D341Med (cell line): Measurements from ENCODE around the gene UCN.
"Not testable (repeated sequence)": the region's sequence is repeated elsewhere in the genome, so short reads cannot be mapped to it uniquely, and the experiment has no call there.

Source experiments
- DNase-seq: peaks from one replicate; pipeline ENCODE4 v3.0.0; 2012; ENCODE audit warnings: low spot score

UCN gene

DNA sequence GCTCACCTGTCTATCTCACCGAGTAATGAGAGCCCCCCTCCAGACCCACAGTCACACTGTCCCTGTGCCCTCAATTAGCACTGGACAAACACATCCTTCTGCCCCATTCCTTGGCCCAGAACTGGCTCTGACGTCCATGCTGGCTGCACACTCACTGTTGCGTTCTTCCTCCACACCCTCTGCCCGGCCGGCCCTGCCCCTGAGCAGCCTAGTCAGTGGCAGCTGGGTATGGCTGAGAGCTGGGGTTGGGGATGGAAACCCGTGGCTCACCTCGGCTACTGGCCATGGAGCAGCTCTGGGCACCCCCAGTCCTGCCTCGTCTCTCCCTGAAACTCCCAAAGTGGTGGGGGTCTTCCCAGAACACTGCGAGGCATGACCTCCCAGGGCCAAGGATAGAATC is 6.5 kb upstream of the UCN start:
- no peak for DNase-seq

DNA sequence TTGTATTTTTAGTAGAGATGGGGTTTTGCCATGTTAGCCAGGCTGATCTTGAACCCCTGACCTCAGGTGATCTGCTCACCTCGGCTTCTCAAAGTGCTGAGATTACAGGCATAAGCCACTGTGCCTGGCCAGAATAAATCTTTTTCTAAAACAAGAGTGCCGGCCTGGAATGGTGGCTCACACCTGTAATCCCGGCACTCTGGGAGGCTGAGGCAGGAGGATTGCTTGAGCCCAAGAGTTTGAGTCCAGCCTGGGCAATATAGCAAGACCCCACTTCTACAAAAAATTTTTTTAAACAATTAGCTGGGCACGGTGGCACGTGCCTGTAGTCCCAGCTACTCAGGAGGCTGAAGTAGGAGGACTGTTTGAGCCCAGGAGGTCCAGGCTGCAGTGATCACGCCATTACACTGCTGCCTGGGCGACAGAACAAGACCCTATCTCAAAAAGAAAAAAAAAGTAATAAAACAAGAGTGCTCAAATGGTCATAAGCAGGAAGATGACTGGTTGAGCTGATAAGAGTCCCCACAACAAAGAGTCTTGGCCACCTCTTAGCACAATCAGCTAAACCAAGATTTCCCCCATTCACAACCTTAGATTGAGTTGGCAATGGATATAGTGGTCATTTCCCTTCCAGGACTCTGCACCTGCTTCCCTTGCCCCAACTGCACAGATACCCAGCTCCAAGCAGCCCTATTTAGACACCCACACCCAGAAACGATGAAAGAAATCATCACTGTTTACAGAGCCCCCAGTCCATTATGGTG is 5.8 kb upstream of the UCN start:
- no peak for DNase-seq

DNA sequence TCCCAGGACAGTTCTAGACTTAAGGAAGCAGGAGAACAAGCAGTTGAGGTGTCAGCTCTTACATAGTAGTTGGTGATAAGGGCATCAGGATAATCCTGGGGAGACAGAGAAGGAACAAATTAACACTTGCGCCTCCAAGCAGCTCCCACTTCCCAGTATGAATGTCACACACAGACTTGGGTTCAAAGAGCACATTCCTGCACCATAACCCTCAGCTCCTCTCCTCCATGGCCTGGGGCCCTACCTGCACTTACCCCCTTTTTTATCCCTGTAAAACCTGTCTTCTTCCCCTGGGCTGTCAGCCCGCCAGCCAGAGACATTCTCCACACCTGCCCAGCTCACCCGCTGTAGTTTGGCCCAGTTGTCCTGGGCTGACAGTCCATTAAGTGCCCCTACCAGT is 3.9 kb upstream of the UCN start:
- no peak for DNase-seq

DNA sequence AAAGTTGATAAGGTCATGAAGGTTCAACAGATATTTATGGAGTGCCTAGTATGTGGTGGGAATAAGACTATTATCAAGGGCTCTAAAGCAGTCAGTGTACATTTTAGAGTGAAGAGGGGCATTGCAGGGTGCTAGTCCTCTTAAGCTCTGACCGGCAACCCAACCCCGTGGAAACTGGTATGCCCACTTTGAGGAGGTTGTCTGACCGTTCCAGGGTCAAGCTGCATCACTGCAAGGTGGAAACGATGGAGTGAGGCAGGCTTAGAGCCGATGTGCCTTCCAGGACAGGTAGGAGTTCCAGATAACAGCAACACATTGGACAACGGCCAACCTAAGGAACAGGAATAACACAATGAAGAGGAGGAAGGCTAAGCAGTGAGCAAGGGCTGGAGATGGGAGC is 1.4 kb upstream of the UCN start:
- DNase-seq: no peak

DNA sequence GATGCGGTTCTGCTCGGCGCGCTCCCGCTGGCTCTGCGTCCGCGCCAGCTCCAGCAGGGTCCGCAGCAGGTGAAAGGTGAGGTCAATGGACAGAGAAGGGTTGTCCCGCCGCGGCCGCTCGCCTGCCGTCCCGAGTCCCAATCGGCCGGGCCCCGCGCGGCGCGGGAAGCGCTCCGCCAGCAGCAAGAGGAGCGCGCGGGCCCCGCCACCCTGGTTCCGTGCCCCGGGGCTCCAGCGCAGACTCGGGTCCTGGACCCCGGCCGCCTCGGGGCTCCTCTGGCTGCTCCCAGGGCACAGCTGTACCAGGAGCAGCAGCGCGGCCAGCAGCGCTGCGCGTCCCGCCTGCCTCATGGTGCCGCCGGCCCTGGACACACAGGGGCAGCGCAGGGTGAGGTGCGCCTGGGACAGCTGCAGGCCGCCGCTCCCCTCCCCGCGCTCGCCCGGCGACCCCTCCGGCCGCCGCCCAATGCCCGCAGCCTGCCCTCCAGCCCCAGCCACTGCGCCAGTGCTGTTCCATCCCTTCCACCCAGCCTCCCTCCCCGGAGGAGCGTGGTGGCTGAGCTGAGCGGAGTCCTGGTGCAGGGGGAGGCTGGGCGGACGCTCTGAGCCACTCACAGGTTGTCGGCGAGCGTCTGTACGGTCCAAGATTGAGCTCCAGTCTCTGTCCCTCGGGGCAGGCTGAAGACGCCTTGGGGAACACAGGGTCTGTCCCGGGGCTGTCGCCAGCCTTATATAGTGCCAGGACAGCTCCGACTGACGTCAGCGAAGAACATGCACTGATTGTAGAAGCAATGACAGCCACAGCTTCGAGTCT is 493 bp downstream of the UCN start:
- peak; percentile 38 for DNase-seq

DNA sequence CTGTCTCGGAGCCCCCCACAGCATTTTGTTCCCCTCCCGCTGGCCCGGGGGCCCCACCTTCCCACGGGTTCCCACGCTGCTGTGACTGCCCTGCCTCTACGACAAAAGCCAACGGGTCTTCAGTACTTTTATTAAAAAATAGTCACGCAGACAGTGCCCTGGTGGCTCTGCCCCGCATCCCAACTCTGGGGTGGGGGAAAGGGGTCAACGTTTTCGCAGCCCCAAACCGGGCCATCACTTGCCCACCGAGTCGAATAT is 1.0 kb downstream of the UCN start:
- no peak for DNase-seq

DNA sequence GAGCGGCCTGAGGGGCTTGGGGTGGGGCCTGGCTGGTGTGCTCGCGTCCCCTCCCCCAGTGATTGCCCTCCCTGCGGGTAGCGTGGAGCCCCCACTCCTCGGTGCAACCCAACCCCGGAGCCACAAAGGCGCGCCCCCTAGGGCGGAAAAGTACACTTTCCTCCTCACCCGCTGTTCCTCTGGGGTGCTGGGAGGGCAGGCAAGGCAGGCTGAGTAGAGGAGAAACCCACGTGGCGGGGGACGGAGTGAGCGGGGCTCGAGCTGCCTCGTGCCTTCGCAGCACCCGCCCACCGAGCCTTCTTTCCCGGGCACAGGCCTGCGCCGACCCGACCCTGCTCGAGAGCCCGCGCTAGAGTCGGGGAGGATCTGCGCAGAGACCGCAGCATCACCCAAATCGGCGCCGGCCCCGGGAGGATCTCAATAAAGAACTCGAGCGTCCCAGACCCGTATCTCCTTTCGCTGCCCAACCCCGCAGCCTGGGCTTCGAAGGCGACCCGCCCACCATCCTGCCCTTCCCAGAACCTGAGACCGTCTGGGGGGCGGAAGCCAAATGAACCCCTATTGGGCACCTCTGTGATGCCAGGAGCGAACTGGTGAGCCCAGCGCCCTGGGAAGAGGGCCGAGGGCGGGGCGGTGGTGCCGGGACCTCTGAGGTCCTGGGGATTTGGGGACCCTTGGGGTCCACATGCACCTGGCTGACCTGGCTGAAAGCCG is 1.5 kb downstream of the UCN start:
- DNase-seq: peak; percentile 43

DNA sequence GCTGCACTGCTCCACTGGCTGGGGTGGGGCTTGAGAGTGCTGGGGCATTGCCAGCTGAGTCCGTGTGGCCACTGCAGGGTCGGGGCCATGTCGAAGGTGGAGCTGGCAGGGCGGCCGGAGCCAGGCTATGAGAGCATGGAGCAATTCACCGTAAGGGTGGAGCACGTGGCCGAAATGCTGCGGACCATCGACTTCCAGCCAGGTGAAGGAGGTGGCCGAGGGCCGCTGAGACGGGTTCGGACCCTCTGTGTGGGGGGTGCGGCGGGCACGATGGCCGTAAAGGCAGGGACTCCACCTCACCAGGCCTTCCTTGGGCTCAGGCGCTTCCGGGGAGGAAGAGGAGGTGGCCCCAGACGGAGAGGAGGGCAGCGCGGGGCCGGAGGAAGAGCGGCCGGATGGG is 2.1 kb downstream of the UCN start:
- no peak for DNase-seq

DNA sequence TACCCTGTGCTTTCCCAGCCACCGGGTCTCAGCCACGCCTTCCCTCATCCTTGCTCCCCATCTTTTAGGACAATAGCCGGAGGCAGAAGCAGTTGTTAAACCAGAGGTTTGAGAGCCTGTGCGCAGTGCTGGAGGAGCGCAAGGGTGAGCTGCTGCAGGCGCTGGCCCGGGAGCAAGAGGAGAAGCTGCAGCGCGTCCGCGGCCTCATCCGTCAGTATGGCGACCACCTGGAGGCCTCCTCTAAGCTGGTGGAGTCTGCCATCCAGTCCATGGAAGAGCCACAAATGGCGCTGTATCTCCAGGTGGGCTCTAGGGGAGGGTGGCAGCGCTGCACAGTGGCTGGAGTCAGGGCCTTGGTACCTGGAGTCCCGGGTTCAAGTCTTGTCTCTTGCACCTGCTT is 2.7 kb downstream of the UCN start:
- DNase-seq: no peak

DNA sequence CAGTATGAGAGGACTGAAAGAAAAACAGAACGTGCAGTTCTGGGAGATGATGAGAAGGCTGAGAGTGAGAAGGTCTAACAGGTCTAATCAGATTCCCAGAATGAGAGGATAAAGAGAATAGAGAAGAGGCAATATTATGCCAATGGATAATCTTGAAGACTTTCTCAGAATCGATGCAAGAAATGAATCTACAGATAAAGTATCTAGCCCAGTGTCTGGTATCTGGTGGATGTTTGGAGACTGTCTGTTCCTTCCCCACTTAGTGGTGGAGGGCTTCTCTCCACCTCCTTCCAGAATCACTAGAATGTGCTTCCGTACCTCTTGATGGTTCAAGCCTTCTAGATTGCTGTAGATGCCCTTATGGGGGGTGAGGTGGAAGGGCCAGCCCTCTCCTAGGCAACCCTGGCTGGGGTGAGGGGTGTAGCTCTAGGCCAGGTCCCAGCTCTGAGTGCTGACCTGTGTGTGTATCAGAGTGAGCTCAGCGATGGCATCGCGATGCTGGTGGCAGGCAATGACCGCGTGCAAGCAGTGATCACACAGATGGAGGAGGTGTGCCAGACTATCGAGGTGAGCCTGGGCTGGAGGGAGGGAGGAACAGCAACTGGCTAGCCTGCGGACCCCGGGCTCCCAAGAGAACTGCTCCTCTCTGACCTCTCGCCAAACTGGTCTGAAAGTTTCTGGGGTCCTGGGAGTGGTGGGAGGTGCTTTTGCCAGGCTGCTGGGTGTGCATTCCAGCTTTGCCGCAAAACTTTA is 3.6 kb downstream of the UCN start:
- DNase-seq: no peak

DNA sequence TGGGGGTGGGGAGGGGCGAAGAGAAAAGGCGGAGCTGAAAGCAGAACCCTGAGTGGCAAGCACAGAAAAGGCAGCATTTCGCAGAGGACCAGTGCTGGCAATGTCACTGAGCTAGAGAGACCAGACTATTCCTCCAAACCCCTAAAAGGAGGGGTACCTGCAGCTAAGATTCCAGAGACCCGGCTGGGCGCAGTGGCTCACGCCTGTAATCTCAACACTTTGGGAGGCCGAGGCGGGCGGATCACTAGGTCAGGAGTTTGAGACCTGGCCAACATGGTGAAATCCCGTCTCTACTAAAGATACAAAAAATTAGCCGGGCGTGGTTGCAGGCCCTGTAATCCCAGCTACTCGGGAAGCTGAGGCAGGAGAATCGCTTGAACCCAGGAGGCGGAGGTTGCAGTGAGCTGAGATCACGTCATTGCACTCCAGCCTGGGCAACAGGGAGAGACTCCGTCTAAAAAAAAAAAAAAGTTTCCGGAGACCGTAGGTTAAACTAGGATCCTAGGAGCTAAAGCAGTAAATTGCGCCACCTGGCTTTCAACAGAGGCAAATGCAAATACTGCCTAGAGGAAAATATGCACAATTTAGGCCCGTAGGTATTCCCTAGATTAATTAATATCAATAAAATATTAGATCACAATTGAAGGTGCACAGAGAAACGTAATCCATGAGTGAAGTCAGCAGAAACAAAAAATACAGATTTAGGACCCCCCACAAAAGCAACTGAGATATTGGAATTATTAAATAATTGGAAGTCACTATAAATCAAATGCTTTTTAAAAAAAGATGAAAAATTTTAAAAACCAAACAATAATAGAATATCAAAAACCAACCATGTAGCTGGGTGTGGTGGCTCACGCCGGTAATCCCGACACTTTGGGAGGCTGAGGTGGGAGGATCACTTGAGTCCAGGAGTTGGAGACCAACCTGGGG is 4.9 kb downstream of the UCN start:
- peak; percentile 64 for DNase-seq

DNA sequence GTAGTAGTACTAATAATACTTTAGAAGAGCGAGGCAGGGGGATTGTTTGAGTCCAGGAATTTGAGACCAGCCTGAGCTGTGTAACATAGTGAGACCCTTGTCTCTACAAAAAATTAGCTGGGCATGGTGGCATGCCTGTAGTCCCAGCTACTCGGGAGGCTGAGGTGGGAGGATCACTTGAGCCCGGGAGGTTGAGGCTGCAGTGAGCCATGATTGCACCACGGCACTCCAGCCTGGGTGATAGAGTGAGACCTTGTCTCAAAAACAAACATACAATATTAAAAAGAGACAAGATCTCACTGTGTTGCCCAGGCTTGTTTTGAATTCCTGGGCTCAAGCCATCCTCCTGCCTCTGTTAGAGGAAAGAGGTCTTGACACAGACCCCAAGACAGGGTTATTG is 7.6 kb downstream of the UCN start:
- not testable (repeated sequence) for DNase-seq

DNA sequence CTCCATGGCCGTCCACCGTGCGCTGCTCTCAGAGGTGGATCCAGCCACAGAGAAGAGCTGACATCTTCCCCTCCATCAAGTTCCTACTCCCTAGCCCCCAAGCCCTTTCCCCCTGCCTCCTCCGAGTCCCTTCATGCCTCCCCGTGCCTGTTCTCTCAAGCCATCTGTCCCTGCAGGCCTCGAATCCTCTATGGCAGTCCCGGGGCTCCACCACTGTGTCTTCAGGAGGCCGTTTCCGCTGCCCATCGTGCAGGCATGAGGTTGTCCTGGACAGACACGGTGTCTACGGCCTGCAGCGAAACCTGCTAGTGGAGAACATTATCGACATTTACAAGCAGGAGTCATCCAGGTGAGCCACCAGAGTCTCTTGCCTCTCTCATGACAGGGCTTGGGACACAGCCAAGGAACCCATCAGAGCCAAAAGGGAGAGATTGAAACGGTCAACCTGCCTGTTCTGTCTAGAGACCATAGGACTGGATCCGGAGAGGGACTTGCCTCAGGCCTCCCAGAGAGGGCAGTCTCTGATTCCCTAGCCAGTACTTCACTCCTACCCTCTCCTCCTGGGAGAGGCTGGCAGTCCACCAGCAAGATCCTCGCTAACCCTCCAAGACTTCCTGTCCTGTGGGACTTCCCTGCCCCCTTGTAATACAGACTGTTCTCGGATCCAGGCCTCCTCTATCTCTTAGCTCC is 9.7 kb downstream of the UCN start:
- no peak for DNase-seq

DNA sequence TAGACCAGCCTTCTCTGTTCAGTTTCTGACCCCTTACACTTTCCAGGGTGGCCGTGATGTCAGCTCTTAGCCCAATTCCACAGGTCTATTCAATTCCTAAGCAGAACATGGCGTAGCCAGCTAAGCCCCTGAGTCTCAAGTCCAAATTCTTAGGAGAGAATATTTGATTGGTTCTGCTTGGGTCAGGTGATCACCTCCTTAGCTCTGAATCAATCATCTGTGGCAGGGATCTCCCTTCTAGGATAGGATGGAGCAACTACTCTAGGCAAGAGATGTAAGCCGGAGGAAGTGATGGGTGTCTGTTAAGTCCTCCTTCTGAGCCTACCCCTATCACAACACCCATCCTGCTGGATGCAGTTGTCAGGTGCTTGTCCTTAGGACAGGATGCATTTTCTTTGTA is 11.1 kb downstream of the UCN start:
- DNase-seq: no peak

DNA sequence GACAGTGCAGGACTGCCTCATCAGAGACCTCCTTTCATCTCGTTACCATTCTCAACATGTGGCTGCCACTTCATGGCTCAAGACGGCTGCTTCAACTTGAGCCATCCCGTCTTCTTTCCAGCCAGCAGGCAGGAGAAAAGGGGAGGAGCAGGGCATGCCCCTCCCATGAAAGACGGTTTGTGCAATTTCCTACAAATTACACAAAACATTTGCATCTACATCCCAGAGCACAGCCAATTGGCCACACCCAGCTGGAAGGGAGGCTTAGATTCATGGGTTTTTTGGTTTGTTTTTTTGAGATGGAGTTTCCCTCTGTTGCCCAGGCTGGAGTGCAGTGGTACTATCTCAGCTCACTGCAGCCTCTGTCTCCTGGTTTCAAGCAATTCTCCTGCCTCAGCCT is 11.8 kb downstream of the UCN start:
- no peak for DNase-seq

DNA sequence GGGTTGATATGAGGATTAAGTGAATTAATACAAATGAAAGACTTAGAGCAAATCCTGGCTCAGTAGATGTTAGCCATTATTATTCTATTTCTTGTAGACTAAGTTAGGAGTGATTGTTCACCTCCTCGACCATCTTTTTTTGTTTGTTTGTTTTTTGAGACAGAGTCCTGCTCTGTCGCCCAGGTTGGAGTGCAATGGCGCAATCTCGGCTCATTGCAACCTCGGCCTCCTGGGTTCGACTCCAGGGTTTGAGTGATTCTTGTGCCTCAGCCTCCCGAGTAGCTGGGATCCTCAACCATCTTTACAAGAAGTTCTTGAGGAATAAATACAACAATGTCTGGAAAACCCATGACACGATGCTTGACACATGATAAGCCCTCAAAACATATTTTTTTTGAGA is 13.3 kb downstream of the UCN start:
- no peak for DNase-seq

DNA sequence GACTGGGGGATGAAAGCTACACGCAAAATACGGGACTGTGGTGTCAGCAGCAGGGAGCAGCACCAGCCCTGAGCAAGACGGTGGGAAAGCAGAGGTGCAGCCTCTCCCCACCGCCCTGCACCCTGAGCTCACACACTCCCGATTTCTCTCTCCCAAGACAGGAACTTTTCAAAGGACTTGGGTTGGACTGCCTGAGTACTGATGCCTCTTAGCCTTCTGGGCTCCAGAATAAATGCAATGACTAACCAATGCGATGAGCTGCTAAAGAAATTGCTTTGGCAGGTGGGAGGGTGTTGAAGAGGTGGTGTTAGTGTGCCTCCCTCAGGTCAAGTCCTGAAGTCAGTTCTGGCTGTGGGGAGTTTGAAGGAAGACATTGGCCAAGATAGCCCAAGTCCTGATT is 16.4 kb downstream of the UCN start:
- DNase-seq: no peak

DNA sequence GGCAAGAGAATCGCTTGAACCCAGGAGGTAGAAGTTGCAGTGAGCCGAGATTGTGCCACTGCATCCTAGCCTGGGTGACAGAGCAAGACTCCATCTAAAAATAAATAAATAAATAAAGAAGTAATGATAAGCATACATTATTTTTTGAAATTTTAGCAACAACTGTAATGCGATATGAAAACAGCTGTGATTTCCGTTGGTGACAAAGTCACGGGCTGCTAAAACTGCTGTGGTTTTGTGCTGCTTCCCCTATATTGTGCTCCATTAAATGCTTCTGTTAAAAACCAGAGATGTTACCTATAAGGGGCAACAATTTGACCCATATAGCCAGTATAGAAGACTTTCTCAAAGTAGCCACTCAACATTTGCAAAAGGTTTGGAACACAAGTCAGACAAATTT is 17.7 kb downstream of the UCN start:
- no peak for DNase-seq

DNA sequence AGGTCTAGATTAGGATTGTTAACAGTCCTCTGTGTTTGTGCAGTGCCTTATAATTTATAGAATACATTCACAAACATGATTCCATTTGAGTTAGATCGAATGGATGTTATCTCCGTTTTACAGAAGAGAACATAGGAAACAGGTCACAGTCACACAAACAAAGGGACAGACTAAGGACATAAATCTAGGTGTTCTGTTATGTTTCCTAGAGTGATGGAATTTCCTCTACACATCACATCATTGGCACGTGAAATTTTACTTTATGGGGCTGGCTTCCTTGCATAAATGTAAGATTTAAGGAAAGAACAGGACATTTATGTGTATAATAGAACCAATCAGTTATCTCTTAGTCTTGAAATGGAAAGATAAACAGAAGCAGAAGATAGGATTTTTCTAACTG is 19.6 kb downstream of the UCN start:
- DNase-seq: no peak

DNA sequence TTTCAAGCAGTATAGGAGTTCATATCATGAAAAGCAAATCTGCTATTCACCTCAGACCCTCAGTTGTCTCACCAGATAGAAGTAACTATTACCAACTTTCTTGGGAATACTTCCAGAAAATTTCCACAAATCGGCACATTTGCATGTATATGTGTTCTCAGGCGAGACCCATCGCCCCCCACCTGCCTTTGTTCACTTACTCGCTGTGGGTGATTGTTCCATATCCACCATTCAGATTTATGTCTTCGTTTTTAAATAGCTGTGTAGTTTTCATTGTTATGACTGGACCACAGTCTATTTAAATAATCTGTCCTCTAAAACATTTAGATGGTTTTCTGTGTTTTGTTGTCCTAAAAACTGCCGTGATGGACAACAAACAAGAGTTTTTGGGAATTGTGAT is 22.8 kb downstream of the UCN start:
- no peak for DNase-seq

DNA sequence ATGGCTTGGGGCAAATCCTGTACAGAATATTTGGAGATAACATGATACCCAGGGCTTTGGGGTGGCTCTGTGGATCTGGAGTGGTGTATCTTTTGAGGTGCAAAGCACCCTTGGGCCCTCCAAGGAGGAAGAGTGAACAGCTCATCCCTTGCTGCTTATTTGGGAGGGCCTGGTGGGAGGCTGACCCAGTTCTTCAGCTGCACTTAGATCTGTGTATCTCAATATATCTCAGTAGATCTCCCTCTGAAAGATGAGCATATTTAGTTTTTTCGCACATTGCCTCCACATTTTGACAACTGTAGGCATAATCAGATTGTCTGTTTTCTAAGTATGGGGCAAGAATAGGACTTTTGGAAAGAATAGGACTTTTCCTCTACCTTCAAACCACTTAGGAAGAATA is 23.2 kb downstream of the UCN start:
- no peak for DNase-seq
